ENCODE measurements around the gene OR2C1.

Gene OR2C1

DNA sequence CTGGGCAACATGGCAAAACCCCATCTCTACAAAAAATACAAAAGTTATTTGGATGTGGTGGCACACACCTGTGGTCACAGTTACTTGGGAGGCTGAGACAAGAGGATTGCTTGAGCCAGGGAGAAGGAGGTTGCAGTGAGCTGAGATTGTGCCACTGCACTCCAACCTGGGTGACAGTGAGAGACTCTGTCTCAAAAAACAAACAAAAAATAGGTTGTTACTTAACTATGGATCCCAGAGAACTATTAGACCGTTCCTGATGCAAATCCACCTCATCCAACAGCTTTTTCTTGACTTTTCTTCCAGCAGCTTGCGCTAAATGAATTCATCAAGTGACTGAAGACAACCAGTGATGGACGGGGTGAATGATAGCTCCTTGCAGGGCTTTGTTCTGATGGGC is at the start of gene OR2C1:
Gene OR2C1, plus strand, starts transcription at position 301 of the 400 bp plus-strand sequence. Its CDS starts 52 bp downstream, at position 353.
- no peak for DNase-seq (ENCODE audit: low read depth in 3 of 3, low spot score in 1 of 3)

- no peak for DNase-seq (ENCODE audit: low read depth in 3 of 3, low spot score in 1 of 3)
Measured at GRCh38 chr16:3306078-3306477, 49.6 kb upstream of the OR2C1 start.

- DNase-seq (ENCODE audit: low read depth in 3 of 3, low spot score in 1 of 3) = no peak
Measured at GRCh38 chr16:3311496-3311895, 44.2 kb upstream of the OR2C1 start.

- no peak for DNase-seq (ENCODE audit: low read depth in 3 of 3, low spot score in 1 of 3)
Measured at GRCh38 chr16:3317315-3317999, 38.2 kb upstream of the OR2C1 start.

DNA sequence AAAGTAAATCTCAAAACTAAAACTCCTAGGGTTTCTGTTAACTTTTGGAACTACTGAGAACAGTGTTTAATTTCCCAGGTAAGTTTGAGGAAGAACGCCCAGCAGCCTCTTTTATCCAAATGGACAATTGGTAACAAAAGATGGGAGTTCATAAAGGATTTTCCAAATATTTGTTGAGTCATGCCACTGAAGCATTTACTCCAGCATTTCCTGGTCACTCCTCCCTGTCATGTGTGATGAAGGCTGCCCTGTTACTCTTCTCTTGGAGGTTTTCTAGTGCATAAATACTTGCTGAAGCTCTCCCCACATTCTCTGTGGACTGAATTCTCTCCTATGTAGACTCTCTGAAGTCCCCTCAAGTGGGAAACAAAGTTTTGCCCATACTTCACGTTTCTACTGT is 33.9 kb upstream of the OR2C1 start:
- DNase-seq (ENCODE audit: low read depth in 3 of 3, low spot score in 1 of 3) = no peak

GRCh38 chr16:3327514-3327913 is 28.2 kb upstream of the OR2C1 start:
- DNase-seq (ENCODE audit: low read depth in 3 of 3, low spot score in 1 of 3) = no peak

DNA sequence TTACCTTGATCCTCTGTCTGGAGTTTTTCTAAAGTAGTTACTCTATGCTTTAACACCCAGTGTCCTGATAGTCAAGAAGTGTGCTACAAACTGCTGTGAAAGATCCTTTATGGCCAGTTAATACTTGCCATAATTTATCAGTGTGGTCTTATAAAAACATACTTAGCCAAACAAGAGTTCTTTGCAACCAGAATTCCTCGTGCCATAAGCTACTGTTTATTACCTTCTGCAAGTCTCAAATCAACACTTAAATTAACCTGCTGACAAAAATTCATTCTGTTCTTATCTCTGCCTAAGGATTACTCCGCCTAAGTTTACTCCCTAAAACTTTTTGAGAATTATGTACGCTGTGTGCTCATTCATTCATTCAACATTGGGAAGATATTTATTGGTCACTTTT is 27.6 kb upstream of the OR2C1 start:
- no peak for DNase-seq (ENCODE audit: low read depth in 3 of 3, low spot score in 1 of 3)

GRCh38 chr16:3328643-3329042 is 27.0 kb upstream of the OR2C1 start:
- no peak for DNase-seq (ENCODE audit: low read depth in 3 of 3, low spot score in 1 of 3)

- DNase-seq (ENCODE audit: low read depth in 3 of 3, low spot score in 1 of 3) = no peak
Measured at GRCh38 chr16:3346041-3346440, 9.6 kb upstream of the OR2C1 start.

DNA sequence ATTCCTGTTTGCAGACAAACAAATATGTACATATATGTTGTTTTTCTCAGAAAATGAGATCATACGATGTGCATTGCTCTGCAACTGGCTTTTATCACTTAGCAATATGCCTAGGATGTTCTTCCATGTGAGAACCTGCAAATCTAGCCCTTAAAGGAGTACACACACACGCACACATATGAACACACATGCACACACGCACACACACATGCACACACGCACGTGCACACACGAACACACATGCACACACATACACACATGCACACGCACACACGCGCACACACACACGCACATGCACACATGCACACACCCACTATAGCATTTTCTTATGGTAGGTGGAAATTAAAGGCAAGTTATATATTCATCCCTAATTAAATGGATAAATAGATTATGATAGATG is 8.1 kb upstream of the OR2C1 start:
- no peak for DNase-seq (ENCODE audit: low read depth in 3 of 3, low spot score in 1 of 3)

- no peak for DNase-seq (ENCODE audit: low read depth in 3 of 3, low spot score in 1 of 3)
Measured at GRCh38 chr16:3348547-3349167, 7.0 kb upstream of the OR2C1 start.

- DNase-seq (ENCODE audit: low read depth in 3 of 3, low spot score in 1 of 3) = no peak
Measured at GRCh38 chr16:3349175-3349574, 6.5 kb upstream of the OR2C1 start.

DNA sequence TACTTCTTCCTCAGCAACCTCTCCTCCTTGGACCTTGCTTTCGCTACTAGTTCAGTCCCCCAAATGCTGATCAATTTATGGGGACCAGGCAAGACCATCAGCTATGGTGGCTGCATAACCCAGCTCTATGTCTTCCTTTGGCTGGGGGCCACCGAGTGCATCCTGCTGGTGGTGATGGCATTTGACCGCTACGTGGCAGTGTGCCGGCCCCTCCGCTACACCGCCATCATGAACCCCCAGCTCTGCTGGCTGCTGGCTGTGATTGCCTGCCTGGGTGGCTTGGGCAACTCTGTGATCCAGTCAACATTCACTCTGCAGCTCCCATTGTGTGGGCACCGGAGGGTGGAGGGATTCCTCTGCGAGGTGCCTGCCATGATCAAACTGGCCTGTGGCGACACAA is 429 bp downstream of the OR2C1 start:
- no peak for DNase-seq (ENCODE audit: low read depth in 3 of 3, low spot score in 1 of 3)

- DNase-seq (ENCODE audit: low read depth in 3 of 3, low spot score in 1 of 3) = no peak
Measured at GRCh38 chr16:3358871-3359270, 3.2 kb downstream of the OR2C1 start.

GRCh38 chr16:3362931-3363330 is 7.2 kb downstream of the OR2C1 start:
- no peak for DNase-seq (ENCODE audit: low read depth in 3 of 3, low spot score in 1 of 3)

GRCh38 chr16:3363793-3364192 is 8.1 kb downstream of the OR2C1 start:
- no peak for DNase-seq (ENCODE audit: low read depth in 3 of 3, low spot score in 1 of 3)

- DNase-seq (ENCODE audit: low read depth in 3 of 3, low spot score in 1 of 3) = peak; percentile 63 to 70 (median 67)
Measured at GRCh38 chr16:3364774-3365427, 9.2 kb downstream of the OR2C1 start.

DNA sequence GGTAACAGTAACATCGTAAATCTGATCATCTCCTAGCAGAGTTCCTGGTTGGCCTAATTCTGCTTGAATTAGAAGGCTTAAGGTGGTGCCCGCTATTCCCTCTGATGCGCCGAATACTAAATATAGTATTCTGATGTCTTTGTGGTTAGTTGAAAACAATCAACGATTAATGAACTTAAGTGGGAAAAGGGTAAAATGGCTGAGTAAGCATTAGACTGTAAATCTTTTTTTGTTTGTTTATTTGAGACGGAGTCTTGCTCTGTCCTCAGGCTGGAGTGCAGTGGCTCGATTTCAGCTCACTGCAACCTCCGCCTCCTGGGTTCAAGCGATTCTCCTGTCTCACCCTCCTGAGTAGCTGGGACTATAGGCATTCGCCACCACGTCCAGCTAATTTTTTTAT is 13.4 kb downstream of the OR2C1 start:
- DNase-seq (ENCODE audit: low read depth in 3 of 3, low spot score in 1 of 3) = no peak

DNA sequence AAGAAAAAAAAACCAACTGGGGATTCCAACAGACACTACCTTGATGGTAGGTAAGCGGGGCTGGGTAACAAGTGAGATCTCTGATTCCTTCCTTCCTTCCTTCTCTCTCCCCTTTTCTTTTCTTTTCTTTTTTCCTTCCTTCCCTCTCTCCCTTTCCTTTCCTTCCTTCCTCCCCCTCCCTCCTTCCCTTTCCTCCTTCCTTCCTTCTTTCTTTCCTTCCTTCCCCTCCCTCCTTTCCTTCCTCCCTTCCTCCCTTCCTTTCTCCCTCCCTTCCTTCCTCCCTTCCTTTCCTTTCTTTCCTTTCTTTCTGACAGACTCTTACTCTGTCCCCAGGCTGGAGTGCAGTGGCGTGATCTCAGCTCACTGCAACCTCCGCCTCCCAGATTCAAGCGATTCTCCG is 20.0 kb downstream of the OR2C1 start:
- no peak for DNase-seq (ENCODE audit: low read depth in 3 of 3, low spot score in 1 of 3)

- no peak for DNase-seq (ENCODE audit: low read depth in 3 of 3, low spot score in 1 of 3)
Measured at GRCh38 chr16:3377917-3378316, 22.2 kb downstream of the OR2C1 start.

DNA sequence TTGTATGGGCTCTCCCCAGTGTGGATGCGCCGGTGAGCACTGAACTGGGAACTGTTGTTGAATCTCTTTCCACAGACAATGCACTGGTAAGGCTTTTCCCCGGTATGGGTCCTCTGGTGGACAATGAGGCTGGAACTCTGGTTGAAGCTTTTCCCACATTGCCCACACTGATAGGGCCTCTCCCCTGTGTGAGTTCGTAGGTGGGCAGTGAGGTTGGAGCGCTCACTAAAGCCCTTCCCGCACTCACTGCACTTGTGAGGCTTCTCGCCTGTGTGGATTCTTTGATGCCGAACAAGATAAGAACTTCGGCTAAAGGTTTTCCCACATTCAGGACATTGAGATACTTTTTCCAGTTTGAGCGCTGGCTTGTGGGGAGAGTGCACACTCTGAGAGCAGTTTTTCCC is 27.4 kb downstream of the OR2C1 start:
- no peak for DNase-seq (ENCODE audit: low read depth in 3 of 3, low spot score in 1 of 3)

DNA sequence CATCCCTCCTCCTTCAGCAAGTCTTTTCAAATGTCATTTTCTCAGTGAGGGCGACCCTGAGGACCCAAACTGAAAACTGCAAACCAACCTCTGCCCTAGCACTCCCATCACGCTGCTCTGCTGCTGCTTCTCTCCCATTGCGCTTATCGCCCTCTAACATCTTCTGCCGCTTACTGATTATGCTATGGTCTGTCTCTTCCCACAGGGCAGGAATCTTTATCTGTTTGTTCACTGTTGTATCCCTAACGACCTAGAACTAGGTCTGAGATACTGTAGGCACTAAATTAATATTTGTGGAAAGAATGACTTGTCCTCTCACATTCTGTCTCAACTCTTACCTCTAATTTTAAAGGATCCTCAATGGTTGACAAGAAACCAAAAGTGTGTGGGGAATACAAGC is 32.6 kb downstream of the OR2C1 start:
- DNase-seq (ENCODE audit: low read depth in 3 of 3, low spot score in 1 of 3) = no peak
